Endodermal cell (in vitro differentiated cells): ENCODE measurements around the gene TSPAN9. TPM values are rescaled to one million over a fixed set of nuclear protein-coding genes. Genes with fewer than 3 reads are reported as not detected.
A peak's percentile ranks its signal among the peaks of the same experiment; 100 is the strongest.

Source experiments
- DNase-seq: peaks from one replicate; pipeline ENCODE4 v3.0.0-alpha.2; 2017
- H3K27ac ChIP-seq: 2 replicates; pipeline ENCODE4 v1.5.1; 2013; ENCODE audit warnings: mild to moderate bottlenecking, low read depth, low read length, moderate library complexity
- H3K27me3 ChIP-seq: 2 replicates; pipeline ENCODE4 v1.6.1; 2013; ENCODE audit warnings: mild to moderate bottlenecking, low read length, moderate library complexity; ENCODE audit not compliant: insufficient read depth, control insufficient read depth, poor library complexity, severe bottlenecking
- H3K36me3 ChIP-seq: 2 replicates; pipeline ENCODE4 v1.7.0; 2013; ENCODE audit warnings: mild to moderate bottlenecking, low read length, moderate library complexity; ENCODE audit not compliant: control insufficient read depth, insufficient read depth
- H3K4me1 ChIP-seq: one replicate; pipeline ENCODE4 v1.7.0; 2013; ENCODE audit warnings: low read length; ENCODE audit not compliant: control insufficient read depth, insufficient read depth
- H3K4me3 ChIP-seq: 2 replicates; pipeline ENCODE4 v1.5.1; 2013; ENCODE audit warnings: mild to moderate bottlenecking, low read length, moderate library complexity
- H3K9ac ChIP-seq: 2 replicates; pipeline ENCODE4 v1.6.1; 2013; ENCODE audit warnings: mild to moderate bottlenecking, low read length, moderate library complexity; ENCODE audit not compliant: poor library complexity, severe bottlenecking; ENCODE audit errors: extremely low read depth
- H3K9me3 ChIP-seq: 2 replicates; pipeline ENCODE4 v1.6.1; 2013; ENCODE audit warnings: mild to moderate bottlenecking, low read length, moderate library complexity; ENCODE audit not compliant: control insufficient read depth
- H3K27ac Mint-ChIP-seq: 2 replicates; pipeline ENCODE4 v1.8.0; 2020; ENCODE audit warnings: mixed read lengths
- H3K27me3 Mint-ChIP-seq: 2 replicates; pipeline ENCODE4 v1.8.0; 2021; ENCODE audit warnings: mild to moderate bottlenecking, mixed read lengths; ENCODE audit not compliant: insufficient read depth
- H3K36me3 Mint-ChIP-seq: 2 replicates; pipeline ENCODE4 v1.8.0; 2020; ENCODE audit warnings: low read depth, mixed read lengths
- H3K4me1 Mint-ChIP-seq: 2 replicates; pipeline ENCODE4 v1.8.0; 2020; ENCODE audit warnings: mixed read lengths
- H3K4me3 Mint-ChIP-seq: 2 replicates; pipeline ENCODE4 v1.8.0; 2020; ENCODE audit warnings: mild to moderate bottlenecking, moderate library complexity, mixed read lengths
- H3K9me3 Mint-ChIP-seq: 2 replicates; pipeline ENCODE4 v1.8.0; 2020; ENCODE audit warnings: mild to moderate bottlenecking, mixed read lengths
- WGBS, 2 experiments: methylation state at CpG; one replicate each; pipeline versions ENCODE4 v1.1.5 to v1.1.7; 2013; ENCODE audit warnings: missing lambda C conversion rate in 2 of 2, mixed read lengths in 1 of 2; ENCODE audit not compliant: insufficient coverage in 1 of 2, insufficient read length in 1 of 2; 5-methylcytosine and 5-hydroxymethylcytosine counted together
- total RNA-seq, 2 donors: library from RNA; stranded (reverse); fragmentation: NEBNext Ultra II Directional in 1 of 2; extraction: Animal tissue kit (Norgen Biotek cat#: 25700) in 1 of 2; gene quantifications; 2 replicates in 1 of 2; 3 replicates in 1 of 2; pipeline ENCODE4 v1.2.1, GENCODE V29; 2021
- TF ChIP-seq, protein P1 (sequence below): fragments of 200-600 bp; sonication (generic); conservative IDR thresholded peaks from 2 replicates; pipeline ENCODE4 v1.5.0; 2021; ENCODE audit warnings: antibody characterized with exemption, mild to moderate bottlenecking

TSPAN9 gene
- total RNA-seq, 2 donors from 2014 or later = 31.9 to 80.8 TPM

DNA sequence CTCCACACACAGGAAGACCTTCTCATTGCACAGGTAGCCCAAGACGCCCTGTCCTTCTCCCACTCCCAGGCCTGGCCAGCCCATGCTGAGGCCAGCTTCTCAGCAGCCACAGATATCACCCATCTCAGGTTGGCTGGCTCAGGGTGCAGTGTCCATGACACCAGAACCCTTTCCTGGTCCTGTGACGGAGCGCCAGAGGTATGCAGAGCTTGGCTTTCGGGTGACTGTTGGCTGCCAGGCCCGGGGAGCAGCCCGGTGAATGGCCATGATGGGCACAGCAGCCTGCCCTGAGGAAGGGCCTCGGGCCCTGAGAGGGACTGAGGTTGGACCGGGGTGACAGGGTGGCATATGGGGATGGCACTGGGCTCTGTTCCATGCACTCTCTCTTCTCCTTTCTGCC, 173.4 kb downstream of the TSPAN9 start:
- WGBS, 2 experiments = 93 to 95% methylated on average over 6 to 8 of the region's 8 CpGs
- peaks cover 15% of the 10 kb centered on the region for H3K4me1 ChIP-seq
- Mint-ChIP-seq H3K27ac (no peak overlapping the region), H3K9me3 (peaks cover 3% of the 10 kb centered on the region), H3K4me3 (no peak overlapping the region), H3K36me3 (peaks cover 12% of the 10 kb centered on the region), H3K4me1 (peaks cover 60% of the 10 kb centered on the region), H3K27me3 (peaks cover 6% of the 10 kb centered on the region)
- TF ChIP-seq, protein P1, sequence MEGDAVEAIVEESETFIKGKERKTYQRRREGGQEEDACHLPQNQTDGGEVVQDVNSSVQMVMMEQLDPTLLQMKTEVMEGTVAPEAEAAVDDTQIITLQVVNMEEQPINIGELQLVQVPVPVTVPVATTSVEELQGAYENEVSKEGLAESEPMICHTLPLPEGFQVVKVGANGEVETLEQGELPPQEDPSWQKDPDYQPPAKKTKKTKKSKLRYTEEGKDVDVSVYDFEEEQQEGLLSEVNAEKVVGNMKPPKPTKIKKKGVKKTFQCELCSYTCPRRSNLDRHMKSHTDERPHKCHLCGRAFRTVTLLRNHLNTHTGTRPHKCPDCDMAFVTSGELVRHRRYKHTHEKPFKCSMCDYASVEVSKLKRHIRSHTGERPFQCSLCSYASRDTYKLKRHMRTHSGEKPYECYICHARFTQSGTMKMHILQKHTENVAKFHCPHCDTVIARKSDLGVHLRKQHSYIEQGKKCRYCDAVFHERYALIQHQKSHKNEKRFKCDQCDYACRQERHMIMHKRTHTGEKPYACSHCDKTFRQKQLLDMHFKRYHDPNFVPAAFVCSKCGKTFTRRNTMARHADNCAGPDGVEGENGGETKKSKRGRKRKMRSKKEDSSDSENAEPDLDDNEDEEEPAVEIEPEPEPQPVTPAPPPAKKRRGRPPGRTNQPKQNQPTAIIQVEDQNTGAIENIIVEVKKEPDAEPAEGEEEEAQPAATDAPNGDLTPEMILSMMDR = no peak
- no peak overlapping the region for H3K4me3 ChIP-seq
- H3K27me3 ChIP-seq = no peaks in the 10 kb centered on the region
- DNase-seq = no peak
- no peaks in the 10 kb centered on the region for H3K36me3 ChIP-seq
- no peak overlapping the region for H3K27ac ChIP-seq
- no peaks in the 10 kb centered on the region for H3K9me3 ChIP-seq
- H3K9ac ChIP-seq = no peak overlapping the region

DNA sequence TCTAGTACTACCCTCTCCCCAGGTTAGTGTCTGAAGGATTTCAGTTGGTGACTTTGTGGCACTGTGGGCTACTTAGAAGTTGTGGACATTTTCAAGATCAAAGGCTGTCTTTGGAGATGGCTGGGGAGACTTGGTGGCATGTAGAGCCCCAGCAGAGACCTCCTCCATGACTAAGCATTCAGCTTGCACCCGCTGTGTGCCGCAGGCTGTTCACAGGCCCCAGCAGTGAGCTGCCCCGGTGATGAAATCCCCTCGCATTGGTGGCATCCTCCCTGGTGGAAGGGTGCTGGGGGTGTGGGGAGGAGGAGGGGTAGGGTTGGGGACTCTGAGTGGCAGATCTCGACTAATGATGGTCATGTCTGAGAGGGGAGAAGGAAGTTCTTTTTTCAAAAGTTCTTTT, 173.9 kb downstream of the TSPAN9 start:
- Histone ChIP-seq H3K4me3 (no peak overlapping the region), H3K9ac (no peak overlapping the region), H3K4me1 (peaks cover 15% of the 10 kb centered on the region), H3K27me3 (no peaks in the 10 kb centered on the region), H3K9me3 (no peaks in the 10 kb centered on the region), H3K36me3 (no peaks in the 10 kb centered on the region), H3K27ac (no peak overlapping the region)
- Mint-ChIP-seq H3K27me3 (peaks cover 6% of the 10 kb centered on the region), H3K9me3 (no peaks in the 10 kb centered on the region), H3K36me3 (peaks cover 7% of the 10 kb centered on the region), H3K27ac (no peak overlapping the region), H3K4me3 (no peak overlapping the region), H3K4me1 (peaks cover 65% of the 10 kb centered on the region)
- TF ChIP-seq, protein P1 = no peak
- no peak for DNase-seq
- 94 to 100% methylated on average over 1 to 5 of the region's 5 CpGs for WGBS, 2 experiments

DNA sequence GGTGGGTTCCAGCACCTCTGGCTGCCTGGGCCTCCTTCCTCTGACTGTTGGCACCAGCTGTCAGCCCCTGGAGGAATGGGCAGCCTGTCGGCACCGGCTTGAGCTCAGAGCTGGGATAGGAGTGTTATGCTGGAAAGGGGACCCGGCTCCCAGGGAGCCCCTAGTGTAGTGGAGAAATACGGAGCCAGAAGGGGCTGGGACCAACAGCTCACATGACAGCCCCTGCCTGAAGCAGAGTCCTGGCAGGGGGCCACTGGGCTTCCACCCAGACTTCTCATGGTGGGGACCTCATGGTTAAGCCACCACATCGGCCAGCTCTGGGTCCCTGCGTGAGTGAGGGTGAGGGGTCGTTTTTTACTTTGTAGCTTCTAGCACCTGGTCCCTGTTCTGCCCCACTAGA, 174.5 kb downstream of the TSPAN9 start:
- H3K27ac Mint-ChIP-seq = peak overlapping the region; percentile 28
- H3K4me3 Mint-ChIP-seq = no peak overlapping the region
- H3K36me3 ChIP-seq = no peaks in the 10 kb centered on the region
- peaks cover 15% of the 10 kb centered on the region for H3K4me1 ChIP-seq
- WGBS, 2 experiments = 90 to 91% methylated on average over 2 to 7 of the region's 7 CpGs
- H3K27me3 ChIP-seq = no peaks in the 10 kb centered on the region
- no peak overlapping the region for H3K4me3 ChIP-seq
- DNase-seq = no peak
- H3K4me1 Mint-ChIP-seq = peaks cover 67% of the 10 kb centered on the region
- H3K27ac ChIP-seq = no peak overlapping the region
- TF ChIP-seq, protein P1 = no peak
- H3K9me3 Mint-ChIP-seq = no peaks in the 10 kb centered on the region
- H3K27me3 Mint-ChIP-seq = peaks cover 6% of the 10 kb centered on the region
- no peak overlapping the region for H3K9ac ChIP-seq
- peaks cover 5% of the 10 kb centered on the region for H3K36me3 Mint-ChIP-seq
- no peaks in the 10 kb centered on the region for H3K9me3 ChIP-seq
